HG03354 (cell line): ENCODE results near the gene ETS1.

Experiments used
- ATAC-seq: cut with Tn5 transposase; IDR thresholded peaks from one replicate; pipeline ENCODE4 v1.9.1; 2021; ENCODE audit warnings: mild to moderate bottlenecking; ENCODE audit not compliant: unreplicated experiment, poor library complexity, severe bottlenecking

The ETS1 gene

DNA sequence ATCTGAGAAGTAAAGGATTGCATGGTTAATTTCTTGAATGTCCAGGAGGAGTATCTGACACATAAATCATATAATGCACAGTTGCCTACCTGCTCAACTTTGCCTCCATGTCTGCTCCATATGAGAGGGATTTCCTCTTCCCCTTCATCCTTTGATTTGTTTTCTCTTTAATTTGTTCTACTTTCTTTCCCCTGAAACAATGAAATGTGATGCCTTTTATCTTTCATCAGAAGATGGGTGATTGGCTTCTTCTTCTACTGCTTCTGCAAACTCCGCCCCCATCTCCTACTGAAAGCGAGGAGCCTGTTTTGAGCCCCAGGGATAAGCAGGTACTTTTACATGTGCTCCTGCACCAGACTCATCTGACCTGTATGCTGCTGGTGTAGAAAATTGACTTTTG is 9.9 kb upstream of the ETS1 start:
- ATAC-seq, result no peak

DNA sequence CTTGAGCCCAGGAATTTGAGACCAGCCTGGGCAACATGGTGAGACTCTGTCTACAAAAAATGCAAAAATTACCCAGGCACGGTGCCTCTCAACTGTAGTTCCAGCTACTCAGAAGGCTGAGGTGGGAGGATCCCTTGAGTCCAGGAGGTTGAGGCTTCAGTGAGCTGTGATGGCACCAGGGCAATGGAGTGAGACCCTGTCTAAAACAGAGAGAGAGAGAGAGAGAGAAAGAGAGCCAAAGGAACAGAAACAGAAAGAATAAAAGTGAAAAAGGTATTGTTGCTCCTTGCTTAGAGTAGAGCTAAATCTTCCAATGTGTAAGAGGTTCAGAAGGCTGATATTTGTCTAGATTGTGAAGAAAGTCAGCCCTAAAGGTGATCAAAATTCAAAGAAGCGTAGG is 8.9 kb upstream of the ETS1 start:
- ATAC-seq, result peak; percentile 81

DNA sequence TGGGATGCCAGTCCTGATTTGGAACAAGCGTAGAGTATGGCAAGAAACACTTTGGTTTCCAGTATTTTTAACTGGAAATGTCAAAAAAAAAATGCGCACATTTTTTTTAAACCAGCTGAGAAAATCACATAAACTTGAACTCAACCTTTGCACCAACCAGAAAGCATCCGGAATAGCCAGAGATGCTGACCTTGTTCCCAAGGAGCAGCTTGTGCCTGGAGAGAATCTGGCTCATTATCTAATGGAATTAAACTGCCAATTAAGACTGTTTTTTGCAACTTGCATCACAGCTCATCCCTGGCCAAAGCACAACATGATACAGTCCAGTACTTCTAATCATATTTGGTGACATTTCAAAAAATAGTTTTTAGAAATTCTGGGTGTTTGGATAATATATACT is 8.4 kb upstream of the ETS1 start:
- no peak for ATAC-seq

DNA sequence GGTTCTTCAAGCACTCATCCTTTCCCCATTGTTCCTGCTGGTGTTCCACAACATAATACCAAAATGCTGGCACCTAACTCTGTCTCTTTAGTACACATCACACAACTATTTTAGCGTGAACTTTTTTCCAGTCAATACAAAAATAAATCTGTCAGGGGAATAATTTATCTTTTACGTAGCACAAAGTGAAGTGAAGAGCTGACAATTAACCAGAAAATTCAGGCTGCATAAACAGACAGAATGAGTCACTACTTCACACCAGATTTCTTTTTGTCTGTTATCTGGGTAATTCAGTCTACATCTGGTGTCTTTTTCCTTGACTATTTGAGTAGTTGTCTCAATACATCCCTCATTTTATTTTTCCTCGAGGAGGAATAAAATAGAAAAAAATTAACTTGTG is 7.9 kb upstream of the ETS1 start:
- ATAC-seq, result no peak

DNA sequence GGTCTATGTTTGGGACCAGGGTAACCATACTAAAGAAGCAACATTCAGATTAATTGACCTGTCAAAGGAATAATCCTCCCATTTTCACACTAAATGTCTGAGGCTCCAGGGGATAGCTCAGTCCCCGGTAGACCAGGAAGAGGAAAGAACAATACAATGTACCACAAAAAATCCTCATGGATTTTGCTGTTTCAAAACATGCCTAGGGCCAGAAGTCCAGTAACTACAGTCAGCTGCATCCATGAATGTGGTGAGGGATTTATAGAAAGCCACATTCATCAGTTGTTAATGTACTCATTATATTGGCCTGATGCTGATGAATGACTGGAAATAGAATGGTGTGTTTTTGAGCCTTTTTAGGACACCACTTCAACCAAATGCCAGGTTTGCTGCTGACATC is 6.9 kb upstream of the ETS1 start:
- ATAC-seq, result no peak

DNA sequence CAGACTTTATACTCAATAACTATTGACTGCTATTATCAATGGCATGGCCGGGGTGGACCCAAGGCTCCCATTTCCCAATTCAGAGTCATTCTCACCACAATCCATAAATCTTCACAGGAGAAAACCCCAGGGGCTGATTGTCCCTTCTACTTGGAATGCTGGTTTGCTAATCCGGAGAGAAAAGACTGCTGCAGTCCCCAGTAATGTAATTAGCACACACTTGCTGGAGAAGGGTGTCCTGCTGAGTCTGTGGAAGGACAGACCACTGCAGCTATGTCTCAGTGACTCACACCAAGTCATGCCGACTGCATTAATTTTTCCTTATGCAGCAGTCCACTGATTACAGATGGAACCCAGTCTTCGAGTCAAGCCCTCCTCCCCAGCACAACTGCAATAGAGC is 5.9 kb upstream of the ETS1 start:
- ATAC-seq, result no peak

DNA sequence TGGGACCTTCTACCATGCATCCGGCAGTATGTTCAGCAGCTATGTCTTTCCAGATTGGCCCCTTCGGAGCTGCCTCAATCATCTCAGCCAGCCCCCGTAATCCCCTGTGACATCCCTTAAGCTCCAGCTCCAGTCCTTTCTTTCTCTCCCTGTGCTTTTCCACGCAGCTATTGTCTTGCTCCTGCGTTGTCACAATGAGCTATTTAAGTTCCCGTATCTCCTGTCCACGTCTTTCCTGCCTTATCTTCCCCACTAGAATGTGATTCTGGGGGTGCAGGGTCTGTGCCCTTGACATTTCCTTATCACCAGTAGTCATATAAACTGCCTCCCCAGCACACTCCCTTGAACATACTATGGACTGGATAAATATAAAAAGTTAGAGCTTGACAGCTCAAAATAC is 5.1 kb upstream of the ETS1 start:
- ATAC-seq, result no peak

DNA sequence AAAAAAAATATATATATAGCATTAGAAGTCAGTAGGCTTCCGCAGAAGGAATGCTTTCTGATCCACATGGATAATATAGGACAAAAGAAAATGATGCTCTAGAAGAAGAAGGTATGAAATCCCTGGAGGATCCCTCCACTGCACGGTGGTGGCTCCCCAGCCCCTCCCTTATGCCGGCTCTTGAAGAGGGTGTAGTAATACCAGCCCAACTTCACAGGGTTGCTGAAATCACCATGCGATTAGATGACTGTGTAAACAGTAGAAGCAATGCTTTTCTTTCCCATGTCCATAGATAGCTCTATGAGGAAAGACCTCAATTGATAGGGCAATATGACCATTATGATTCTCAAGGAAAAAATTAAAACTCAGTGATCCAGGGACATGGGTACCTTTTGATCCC is 3.2 kb upstream of the ETS1 start:
- no peak for ATAC-seq

DNA sequence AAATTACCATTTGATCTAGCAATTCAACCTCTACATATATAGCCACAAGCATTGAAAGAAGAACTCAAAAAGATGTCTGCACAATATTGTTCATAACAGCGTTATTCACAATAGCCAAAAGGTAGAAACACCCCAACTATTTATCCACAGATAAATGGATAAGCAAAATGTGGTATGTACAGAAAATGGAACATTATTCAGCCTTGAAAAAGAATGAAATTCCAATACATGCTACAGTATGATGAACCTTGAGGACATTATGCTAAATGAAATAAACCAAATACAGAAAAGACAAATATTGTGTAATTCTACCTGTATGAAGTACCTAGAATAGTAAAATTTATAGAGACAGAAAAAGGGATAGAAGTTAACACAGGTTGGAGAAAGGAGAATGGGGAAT is 2.6 kb upstream of the ETS1 start:
- no peak for ATAC-seq

DNA sequence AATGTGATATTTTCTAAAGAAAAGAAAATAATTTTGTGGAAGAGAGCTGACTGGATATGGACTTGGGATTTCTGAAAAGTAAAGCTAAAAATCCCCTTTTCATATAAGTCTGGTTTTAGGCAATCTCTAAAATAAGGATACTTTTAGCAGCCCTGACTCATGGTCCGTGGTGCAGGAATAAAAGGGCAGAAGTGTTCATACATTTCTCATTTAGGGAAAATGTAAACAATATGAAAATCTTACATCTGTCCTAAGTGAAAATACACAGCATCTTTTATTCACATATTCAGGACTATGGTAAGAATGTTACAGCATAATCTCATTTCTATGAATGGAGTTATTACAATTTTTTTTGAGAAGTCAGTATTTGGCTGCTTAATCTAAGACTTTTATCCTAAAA is 735 bp upstream of the ETS1 start:
- ATAC-seq, result no peak

DNA sequence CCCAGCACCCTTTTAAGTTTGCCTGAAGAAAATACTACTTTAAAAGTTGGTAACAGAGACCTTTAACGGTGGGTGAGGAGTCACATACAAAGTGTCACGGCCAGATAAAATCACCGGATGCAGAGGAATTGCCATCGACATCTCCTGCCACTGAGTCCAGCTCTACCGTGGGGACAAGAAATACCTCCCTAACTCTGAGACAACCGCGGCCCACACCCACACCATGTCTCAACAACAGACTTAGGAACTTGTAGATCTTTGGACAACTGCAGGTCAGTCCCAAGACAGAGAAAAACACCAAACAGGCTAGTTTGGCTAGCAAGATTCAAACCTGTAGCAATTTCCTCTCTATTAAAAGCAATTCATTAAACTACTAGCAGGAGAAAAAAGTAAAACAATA is 669 bp downstream of the ETS1 start:
- no peak for ATAC-seq

DNA sequence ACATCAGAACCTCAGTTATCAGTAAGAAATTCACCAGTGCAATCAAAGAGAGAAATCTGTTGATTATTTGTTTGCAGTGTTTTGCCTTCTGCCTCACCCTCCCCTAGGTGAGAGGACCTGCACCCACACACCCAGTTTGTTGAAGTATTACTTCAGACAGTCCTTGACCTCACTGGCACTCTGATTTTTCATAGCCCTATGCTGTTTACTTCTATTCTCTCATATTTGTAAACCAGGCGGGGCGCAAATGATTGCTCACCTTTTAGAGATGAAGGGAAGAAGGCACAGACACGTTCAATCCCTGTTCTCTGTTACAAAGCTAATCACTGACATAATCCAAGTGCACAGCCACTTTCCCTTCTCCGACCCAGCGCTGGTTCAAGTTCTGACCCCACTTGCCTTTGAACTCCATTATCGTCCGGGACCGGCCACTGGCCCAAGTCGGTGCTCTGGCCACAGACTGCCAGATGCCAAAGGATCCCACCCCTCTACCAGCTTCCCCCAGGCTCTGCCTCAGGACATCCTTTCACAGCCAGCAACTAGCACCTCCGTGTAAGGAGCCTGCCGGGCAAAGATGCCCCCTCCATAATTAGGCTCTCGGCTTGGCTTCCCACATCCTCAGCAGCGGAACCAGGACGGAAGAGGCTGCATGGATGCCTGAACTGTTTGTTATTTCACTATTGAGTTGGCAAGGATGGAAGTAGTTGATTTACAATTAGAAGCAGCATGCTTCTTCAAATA is 1.7 kb downstream of the ETS1 start:
- no peak for ATAC-seq

DNA sequence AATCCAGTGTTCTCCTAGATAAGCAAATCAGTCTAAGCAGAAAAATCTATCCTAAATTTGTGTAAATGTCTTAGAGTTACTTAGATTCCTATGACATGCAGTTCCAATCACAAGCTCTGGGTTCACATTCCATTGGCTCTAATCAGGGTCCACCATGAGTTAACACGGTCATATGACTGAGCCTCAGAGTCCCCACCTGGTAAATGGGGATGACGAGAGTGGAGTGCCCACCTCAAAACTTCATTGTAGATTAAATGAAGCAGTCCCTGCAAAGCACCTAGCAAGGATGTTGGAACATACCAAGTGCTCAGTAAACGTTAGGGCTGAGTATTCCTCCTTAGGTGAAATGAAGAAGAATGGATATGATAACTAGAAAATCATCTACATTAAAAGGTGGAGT is 3.1 kb downstream of the ETS1 start:
- ATAC-seq, result no peak

DNA sequence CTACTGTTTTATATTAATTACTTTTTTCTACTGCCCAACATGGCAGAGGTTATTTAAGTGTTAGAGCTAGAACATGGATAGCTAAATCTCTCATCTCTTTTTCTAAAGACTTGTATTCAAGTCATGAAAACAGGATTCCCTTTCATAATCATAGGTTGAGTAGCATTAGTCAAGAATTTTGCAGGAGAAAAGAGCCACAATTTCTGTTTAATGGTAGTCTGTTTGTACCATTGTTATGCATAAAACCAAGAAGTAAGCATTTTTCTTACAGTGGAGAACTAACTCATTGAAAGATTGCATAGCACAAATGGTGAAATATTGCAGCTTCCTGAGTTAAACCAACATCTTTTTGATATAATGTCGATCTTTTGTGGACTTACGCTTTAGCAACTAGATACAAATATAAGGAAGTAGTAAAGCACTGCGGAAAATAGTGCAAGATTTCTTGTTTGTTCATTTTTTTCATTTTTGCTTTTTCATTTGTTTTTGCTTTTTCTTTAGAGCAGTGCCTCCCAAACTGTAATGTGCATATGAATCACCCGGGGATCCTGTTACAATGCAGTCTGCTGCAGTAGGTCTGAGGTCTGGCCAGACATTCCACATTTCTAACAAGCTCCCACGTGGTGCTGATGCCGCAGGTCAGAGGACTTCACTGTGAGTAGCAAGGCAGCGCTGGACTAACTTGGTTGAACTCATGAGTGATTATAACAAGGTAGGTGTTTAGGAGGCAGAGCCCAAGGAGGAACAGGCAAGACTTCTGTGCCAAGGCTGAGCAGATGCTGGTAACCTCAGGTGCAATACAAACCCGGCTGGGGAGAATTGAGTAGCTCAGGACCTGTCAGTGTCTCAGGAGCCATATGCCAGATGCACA is 4.6 kb downstream of the ETS1 start:
- no peak for ATAC-seq

DNA sequence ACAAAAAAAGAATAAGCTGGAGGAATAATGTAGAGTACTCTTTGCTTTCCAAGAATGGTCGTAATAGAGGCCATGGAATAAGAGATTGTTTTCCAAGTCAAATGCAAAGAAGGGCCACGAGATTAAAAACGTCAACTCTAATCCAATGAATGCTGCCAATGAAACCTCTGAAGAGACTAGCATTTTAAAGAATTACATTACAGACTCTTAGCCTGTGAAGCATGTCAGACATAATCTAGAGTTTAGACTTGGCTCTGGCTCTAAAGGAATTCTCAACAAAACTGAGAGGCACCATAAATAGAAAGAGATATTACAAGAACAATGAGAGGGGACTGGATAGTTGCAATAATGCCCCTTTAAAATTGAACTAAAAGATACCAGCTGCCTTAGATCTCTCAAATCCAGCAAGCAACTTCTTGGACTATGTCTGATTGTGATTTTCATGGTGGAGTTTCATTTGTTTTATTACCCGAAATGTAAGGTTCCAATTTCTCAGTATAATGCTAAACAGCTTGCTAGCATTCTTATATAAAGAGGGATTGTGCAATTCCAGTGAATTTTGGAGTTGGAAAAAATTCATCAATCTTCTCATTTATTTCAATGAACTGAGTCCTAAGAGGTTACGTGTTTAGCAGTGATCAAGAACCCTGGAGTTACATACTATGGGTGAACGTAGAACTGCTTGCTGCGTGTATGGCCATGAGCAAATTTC is 5.6 kb downstream of the ETS1 start:
- no peak for ATAC-seq

DNA sequence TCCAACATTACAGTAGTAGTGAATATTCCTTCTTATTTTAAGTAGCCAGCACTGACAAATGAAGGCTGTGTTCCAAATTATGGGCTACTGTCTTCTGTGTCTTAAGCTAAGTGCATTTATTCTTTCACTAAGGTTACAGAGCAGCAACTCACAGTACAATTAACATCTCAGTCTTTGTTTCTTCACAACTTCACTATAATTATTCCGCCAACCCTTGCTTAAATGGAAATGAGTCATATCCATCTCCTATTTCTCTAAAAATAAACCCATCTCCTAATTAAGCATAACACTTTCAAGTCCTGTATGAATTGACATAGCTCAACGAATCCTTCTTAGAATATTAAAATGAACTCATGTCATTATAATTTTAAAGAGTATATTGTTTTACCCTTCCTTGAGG is 6.7 kb downstream of the ETS1 start:
- no peak for ATAC-seq

DNA sequence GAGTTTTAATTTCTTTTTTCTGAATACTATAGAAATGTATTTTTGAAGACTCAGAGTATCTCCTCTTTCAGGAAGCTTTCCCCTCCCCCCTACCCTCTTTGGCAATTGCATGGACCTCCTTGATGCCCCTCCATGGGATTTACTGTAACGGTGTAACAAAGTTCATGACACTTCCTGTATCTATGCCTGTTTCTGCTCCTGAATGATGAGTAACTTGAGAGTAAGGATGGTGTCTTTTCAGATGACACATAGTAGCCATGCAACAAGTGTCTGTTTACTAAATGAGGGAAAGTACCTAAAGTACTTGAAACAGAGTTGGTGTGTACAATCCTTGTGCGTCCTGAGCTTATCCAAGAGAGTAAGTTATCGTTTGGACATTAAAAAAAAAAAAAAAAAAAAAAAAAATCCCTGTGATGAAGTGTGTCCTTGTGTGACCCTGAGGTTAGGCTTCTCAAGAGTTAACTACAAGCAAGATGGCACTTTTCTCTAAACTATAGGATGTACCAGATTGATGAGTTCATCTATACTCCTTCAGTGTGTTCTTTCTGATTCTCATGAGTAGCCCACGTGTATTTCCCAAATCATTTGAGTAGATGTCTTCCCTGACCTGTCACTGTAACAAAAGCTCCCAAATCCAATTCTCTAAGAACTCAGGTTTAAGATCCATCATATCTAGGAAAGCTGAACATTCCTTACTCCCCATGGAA is 7.4 kb downstream of the ETS1 start:
- peak; percentile 79 for ATAC-seq

DNA sequence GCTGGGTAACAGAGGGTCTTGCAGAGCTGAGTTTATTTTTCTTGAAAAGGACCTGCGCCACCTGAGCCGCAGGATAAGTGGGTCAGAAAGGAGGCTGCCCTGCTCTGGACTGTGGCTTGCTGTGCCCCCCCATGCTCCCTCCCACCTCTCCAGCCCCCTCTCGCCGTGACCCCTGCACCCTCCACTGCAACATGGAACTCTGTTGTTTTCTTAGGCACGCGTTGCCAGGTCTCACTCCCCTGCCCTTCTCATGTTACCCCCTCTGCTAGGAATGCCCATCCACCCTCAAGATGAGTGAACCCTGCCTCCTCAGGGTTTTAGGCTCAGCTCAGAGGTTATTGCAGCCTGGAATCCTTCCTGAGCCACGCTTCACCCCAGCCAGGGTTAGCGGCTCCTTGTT is 10.8 kb downstream of the ETS1 start:
- ATAC-seq, result no peak

DNA sequence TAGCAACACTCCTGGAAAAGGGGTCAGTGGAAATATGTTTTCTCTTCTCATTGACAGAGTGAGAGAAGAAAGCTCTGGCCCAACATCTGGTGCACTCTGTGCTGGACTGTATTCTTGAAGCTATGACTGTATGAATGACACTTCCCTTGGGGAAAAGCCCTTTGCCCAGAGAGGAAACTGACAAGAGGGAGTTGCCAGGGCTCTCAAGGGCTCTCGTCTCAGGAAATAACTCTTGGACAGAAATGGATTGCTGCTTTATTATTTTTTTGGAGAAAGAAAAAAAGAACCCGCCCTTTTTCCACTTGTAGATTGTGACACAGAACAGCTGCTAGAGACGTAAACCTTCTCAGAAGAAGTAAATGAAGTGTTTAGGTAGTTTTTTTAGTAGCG is 11.4 kb downstream of the ETS1 start:
- peak; percentile 48 for ATAC-seq
